KMS-11 (cell line): Measurements from ENCODE around the gene GUCA1A.
"Not testable (repeated sequence)": the region's sequence is repeated elsewhere in the genome, so short reads cannot be mapped to it uniquely, and the experiment has no call there.

ENCODE experiments used
- H2AFZ ChIP-seq: fragments of 200-600 bp; sonication (generic); 2 replicates; pipeline ENCODE4 v1.6.1; 2016; ENCODE audit warnings: antibody characterized with exemption, mixed run types, low read depth
- H3K27ac ChIP-seq: fragments of 200-600 bp; sonication (generic); 2 replicates; pipeline ENCODE4 v1.6.1; 2016; ENCODE audit warnings: mild to moderate bottlenecking, mixed run types
- H3K27me3 ChIP-seq: fragments of 200-600 bp; sonication (generic); 2 replicates; pipeline ENCODE4 v1.6.1; 2017; ENCODE audit warnings: mild to moderate bottlenecking, low read depth, mixed run types, moderate library complexity; ENCODE audit not compliant: insufficient read depth
- H3K36me3 ChIP-seq: fragments of 200-600 bp; sonication (generic); 2 replicates; pipeline ENCODE4 v1.6.1; 2017; ENCODE audit warnings: mild to moderate bottlenecking, mixed run types; ENCODE audit not compliant: insufficient read depth
- H3K4me1 ChIP-seq: fragments of 200-600 bp; sonication (generic); 2 replicates; pipeline ENCODE4 v1.6.1; 2016; ENCODE audit warnings: mild to moderate bottlenecking, low read depth, mixed run types; ENCODE audit not compliant: poor library complexity, severe bottlenecking
- H3K4me2 ChIP-seq: fragments of 200-600 bp; sonication (generic); 2 replicates; pipeline ENCODE4 v1.7.0; 2016; ENCODE audit warnings: mild to moderate bottlenecking, mixed run types
- H3K4me3 ChIP-seq: fragments of 200-600 bp; sonication (generic); IDR thresholded peaks from 2 replicates; pipeline ENCODE4 v1.6.1; 2017; ENCODE audit warnings: low read depth, low read length, mixed read lengths; ENCODE audit not compliant: insufficient read depth
- H3K79me2 ChIP-seq: fragments of 200-600 bp; sonication (generic); 2 replicates; pipeline ENCODE4 v1.6.1; 2016; ENCODE audit warnings: low read depth, mixed run types; ENCODE audit not compliant: insufficient read depth
- H3K9ac ChIP-seq: fragments of 200-600 bp; sonication (generic); 2 replicates; pipeline ENCODE4 v1.6.1; 2016; ENCODE audit warnings: mild to moderate bottlenecking, mixed run types
- H4K20me1 ChIP-seq: fragments of 200-600 bp; sonication (generic); 2 replicates; pipeline ENCODE4 v1.6.1; 2016; ENCODE audit warnings: mild to moderate bottlenecking, mixed run types; ENCODE audit not compliant: insufficient read depth
- CTCF ChIP-seq: fragments of 200-600 bp; sonication (generic); conservative IDR thresholded peaks from 2 replicates; pipeline ENCODE4 v1.6.1; 2017; ENCODE audit warnings: low read depth, mild to moderate bottlenecking, antibody characterized with exemption, low read length, moderate library complexity, mixed read lengths

GUCA1A gene

GRCh38 chr6:42148058-42148457 is 25.1 kb upstream of the GUCA1A start:
- H3K27me3 ChIP-seq = no peaks in the 10 kb centered on the region
- no peak overlapping the region for H3K4me3 ChIP-seq
- no peaks in the 10 kb centered on the region for H4K20me1 ChIP-seq
- no peak overlapping the region for H3K4me2 ChIP-seq
- H3K27ac ChIP-seq = no peak overlapping the region
- no peaks in the 10 kb centered on the region for H3K4me1 ChIP-seq
- H3K36me3 ChIP-seq = no peaks in the 10 kb centered on the region
- no peak overlapping the region for H2AFZ ChIP-seq
- H3K79me2 ChIP-seq = no peaks in the 10 kb centered on the region
- no peak for TF ChIP-seq CTCF
- no peak overlapping the region for H3K9ac ChIP-seq

GRCh38 chr6:42150254-42150653 is 22.9 kb upstream of the GUCA1A start:
- Histone ChIP-seq H3K27ac (no peak overlapping the region), H3K79me2 (no peaks in the 10 kb centered on the region), H3K27me3 (no peaks in the 10 kb centered on the region), H2AFZ (no peak overlapping the region), H3K4me2 (no peak overlapping the region), H4K20me1 (no peaks in the 10 kb centered on the region), H3K9ac (no peak overlapping the region), H3K4me1 (no peaks in the 10 kb centered on the region), H3K4me3 (no peak overlapping the region), H3K36me3 (no peaks in the 10 kb centered on the region)
- TF ChIP-seq CTCF = no peak

GRCh38 chr6:42152024-42152423 is 21.1 kb upstream of the GUCA1A start:
- no peak for TF ChIP-seq CTCF
- Histone ChIP-seq H3K4me2 (no peak overlapping the region), H3K4me1 (no peaks in the 10 kb centered on the region), H3K27me3 (no peaks in the 10 kb centered on the region), H3K9ac (no peak overlapping the region), H3K36me3 (no peaks in the 10 kb centered on the region), H3K27ac (no peak overlapping the region), H4K20me1 (no peaks in the 10 kb centered on the region), H3K4me3 (no peak overlapping the region), H3K79me2 (no peaks in the 10 kb centered on the region), H2AFZ (no peak overlapping the region)

GRCh38 chr6:42152528-42153213 is 20.5 kb upstream of the GUCA1A start:
- not testable (repeated sequence) for H3K79me2 ChIP-seq, H3K27ac ChIP-seq, H3K27me3 ChIP-seq, H3K9ac ChIP-seq, H3K4me2 ChIP-seq, H4K20me1 ChIP-seq, H3K36me3 ChIP-seq, H3K4me3 ChIP-seq, H3K4me1 ChIP-seq, H2AFZ ChIP-seq

- Histone ChIP-seq H3K79me2 (no peaks in the 10 kb centered on the region), H3K4me3 (no peak overlapping the region), H3K4me1 (no peaks in the 10 kb centered on the region), H2AFZ (no peak overlapping the region), H3K9ac (no peak overlapping the region), H3K27me3 (no peaks in the 10 kb centered on the region), H3K36me3 (no peaks in the 10 kb centered on the region), H3K4me2 (no peak overlapping the region), H3K27ac (no peak overlapping the region), H4K20me1 (no peaks in the 10 kb centered on the region)
- TF ChIP-seq CTCF = no peak
Measured at GRCh38 chr6:42153921-42154320, 19.2 kb upstream of the GUCA1A start.
